Measurements from ENCODE around the gene CEP112.
"Not testable (repeated sequence)": the region's sequence is repeated elsewhere in the genome, so short reads cannot be mapped to it uniquely, and the experiment has no call there.

CEP112 gene

GRCh38 chr17:66210208-66210574 is 18.3 kb upstream of the CEP112 start:
- no peak for DNase-seq

- DNase-seq: no peak
Observed at GRCh38 chr17:66207936-66208335, 16.0 kb upstream of the CEP112 start.

GRCh38 chr17:66203274-66204015 is 11.5 kb upstream of the CEP112 start:
- DNase-seq: no peak

GRCh38 chr17:66200685-66201092 is 8.8 kb upstream of the CEP112 start:
- DNase-seq: peak; percentile 60

GRCh38 chr17:66198242-66198641 is 6.3 kb upstream of the CEP112 start:
- DNase-seq: no peak

GRCh38 chr17:66192378-66192687 is 400 bp upstream of the CEP112 start:
- no peak for DNase-seq

GRCh38 chr17:66190738-66191592 is 968 bp downstream of the CEP112 start:
- DNase-seq: peak; percentile 22

- no peak for DNase-seq
Observed at GRCh38 chr17:66187718-66188117, 4.2 kb downstream of the CEP112 start.

- no peak for DNase-seq
Observed at GRCh38 chr17:66185862-66186261, 6.1 kb downstream of the CEP112 start.

- DNase-seq: no peak
Observed at GRCh38 chr17:66184392-66184791, 7.5 kb downstream of the CEP112 start.

GRCh38 chr17:66183529-66183928 is 8.4 kb downstream of the CEP112 start:
- no peak for DNase-seq

- no peak for DNase-seq
Observed at GRCh38 chr17:66178642-66179041, 13.3 kb downstream of the CEP112 start.

- peak; percentile 91 for DNase-seq
Observed at GRCh38 chr17:66177048-66177447, 14.9 kb downstream of the CEP112 start.

- DNase-seq: no peak
Observed at GRCh38 chr17:66175892-66176291, 16.0 kb downstream of the CEP112 start.

- no peak for DNase-seq
Observed at GRCh38 chr17:66172691-66173223, 19.2 kb downstream of the CEP112 start.

GRCh38 chr17:66172144-66172543 is 19.8 kb downstream of the CEP112 start:
- DNase-seq: no peak

GRCh38 chr17:66171692-66172091 is 20.2 kb downstream of the CEP112 start:
- no peak for DNase-seq

GRCh38 chr17:66171172-66171571 is 20.8 kb downstream of the CEP112 start:
- DNase-seq: no peak

- DNase-seq: no peak
Observed at GRCh38 chr17:66169839-66170238, 22.1 kb downstream of the CEP112 start.

GRCh38 chr17:66167189-66167815 is 24.6 kb downstream of the CEP112 start:
- no peak for DNase-seq

GRCh38 chr17:66165537-66166123 is 26.3 kb downstream of the CEP112 start:
- peak; percentile 30 for DNase-seq

- DNase-seq: not testable (repeated sequence)
Observed at GRCh38 chr17:66155055-66155454, 36.9 kb downstream of the CEP112 start.

GRCh38 chr17:66152756-66153155 is 39.2 kb downstream of the CEP112 start:
- no peak for DNase-seq
